Measurements from ENCODE around the gene ATP5PD.
A peak's percentile ranks its signal among the peaks of the same experiment; 100 is the strongest.
"Not testable (repeated sequence)": the region's sequence is repeated elsewhere in the genome, so short reads cannot be mapped to it uniquely, and the experiment has no call there.

ATP5PD gene

GRCh38 chr17:75051941-75052340 lies 5.2 kb upstream of the ATP5PD start:
- DNase-seq (ENCODE audit: low read depth, low spot score) = no peak

- DNase-seq (ENCODE audit: low read depth, low spot score) = no peak
These were observed 2.9 kb upstream of the ATP5PD start for GRCh38 chr17:75049706-75050105.

GRCh38 chr17:75049057-75049456 lies 2.3 kb upstream of the ATP5PD start:
- no peak for DNase-seq (ENCODE audit: low read depth, low spot score)

GRCh38 chr17:75048249-75048878 lies 1.6 kb upstream of the ATP5PD start:
- no peak for DNase-seq (ENCODE audit: low read depth, low spot score)

- no peak for DNase-seq (ENCODE audit: low read depth, low spot score)
These were observed 779 bp upstream of the ATP5PD start for GRCh38 chr17:75047398-75048098.

- not testable (repeated sequence) for DNase-seq (ENCODE audit: low read depth, low spot score)
These were observed 793 bp downstream of the ATP5PD start for GRCh38 chr17:75045946-75046406.

GRCh38 chr17:75044716-75045115 lies 2.1 kb downstream of the ATP5PD start:
- DNase-seq (ENCODE audit: low read depth, low spot score) = no peak

- not testable (repeated sequence) for DNase-seq (ENCODE audit: low read depth, low spot score)
These were observed 3.0 kb downstream of the ATP5PD start for GRCh38 chr17:75043789-75044188.

GRCh38 chr17:75041656-75042280 lies 5.0 kb downstream of the ATP5PD start:
- DNase-seq (ENCODE audit: low read depth, low spot score) = no peak

- DNase-seq (ENCODE audit: low read depth, low spot score) = no peak
These were observed 7.5 kb downstream of the ATP5PD start for GRCh38 chr17:75039238-75039637.

GRCh38 chr17:75036643-75037268 lies 10.0 kb downstream of the ATP5PD start:
- DNase-seq (ENCODE audit: low read depth, low spot score) = no peak

GRCh38 chr17:75034236-75034908 lies 12.4 kb downstream of the ATP5PD start:
- DNase-seq (ENCODE audit: low read depth, low spot score) = peak; percentile 59

- DNase-seq (ENCODE audit: low read depth, low spot score) = peak; percentile 81
These were observed 13.2 kb downstream of the ATP5PD start for GRCh38 chr17:75033346-75034235.

- no peak for DNase-seq (ENCODE audit: low read depth, low spot score)
These were observed 14.0 kb downstream of the ATP5PD start for GRCh38 chr17:75032720-75033280.

- DNase-seq (ENCODE audit: low read depth, low spot score) = no peak
These were observed 14.6 kb downstream of the ATP5PD start for GRCh38 chr17:75031972-75032719.

GRCh38 chr17:75030161-75030560 lies 16.6 kb downstream of the ATP5PD start:
- DNase-seq (ENCODE audit: low read depth, low spot score) = no peak

- not testable (repeated sequence) for DNase-seq (ENCODE audit: low read depth, low spot score)
These were observed 20.1 kb downstream of the ATP5PD start for GRCh38 chr17:75026650-75027049.

- not testable (repeated sequence) for DNase-seq (ENCODE audit: low read depth, low spot score)
These were observed 21.4 kb downstream of the ATP5PD start for GRCh38 chr17:75025398-75025734.

- DNase-seq (ENCODE audit: low read depth, low spot score) = no peak
These were observed 21.9 kb downstream of the ATP5PD start for GRCh38 chr17:75024686-75025397.
